ENCODE measurements around the gene MEMO1.
"Not testable (repeated sequence)": the region's sequence is repeated elsewhere in the genome, so short reads cannot be mapped to it uniquely, and the experiment has no call there.

The MEMO1 gene

DNA sequence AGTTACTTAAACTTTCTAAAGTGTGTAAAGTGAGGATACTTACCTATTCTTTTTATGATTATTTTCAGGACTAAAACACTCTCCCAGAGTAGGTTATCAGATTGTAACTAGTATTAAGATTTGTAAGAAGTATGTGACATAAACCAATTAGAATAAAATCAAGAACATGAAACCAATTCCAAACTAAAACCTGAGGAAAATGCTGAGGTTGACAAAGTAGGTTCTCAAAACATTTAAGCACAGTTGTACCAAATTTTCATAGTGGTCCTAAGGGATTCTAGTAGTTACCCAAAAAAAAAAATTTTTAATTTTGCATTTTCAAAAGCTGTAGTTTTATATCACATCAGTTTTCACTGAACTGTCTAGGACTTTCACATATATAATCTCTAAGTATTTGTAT lies 157.3 kb downstream of the MEMO1 start:
- Histone ChIP-seq H3K9me3 (ENCODE audit: insufficient read depth, low read depth, low read length) (no peaks in the 10 kb centered on the region), H3K4me3 (ENCODE audit: low read depth, low read length) (no peak overlapping the region), H3K79me2 (ENCODE audit: control insufficient read depth, insufficient read depth, low read length, poor library complexity) (no peaks in the 10 kb centered on the region), H2AFZ (ENCODE audit: insufficient read depth, low read length, poor library complexity) (no peak overlapping the region), H3K14ac (ENCODE audit: low read length) (no peak overlapping the region), H3K36me3 (ENCODE audit: control insufficient read depth in 1 of 2, insufficient read depth in 2 of 2, low read length in 2 of 2) (peaks cover 2 to 3% of the 10 kb centered on the region in 2 experiments), H3K23ac (ENCODE audit: low read length) (no peak overlapping the region), H2AK5ac (ENCODE audit: low read length) (no peak overlapping the region), H2BK12ac (ENCODE audit: low read length) (no peak overlapping the region), H4K91ac (ENCODE audit: low read depth, low read length) (no peak overlapping the region), H4K12ac (ENCODE audit: low read depth, low read length) (no peak overlapping the region), H3K9ac (ENCODE audit: low read length) (no peak overlapping the region), H4K8ac (ENCODE audit: low read depth, low read length) (no peak overlapping the region), H3K79me1 (ENCODE audit: low read length) (no peaks in the 10 kb centered on the region), H3K4me2 (ENCODE audit: low read length) (no peak overlapping the region), H2BK5ac (ENCODE audit: low read depth, low read length, poor library complexity) (no peak overlapping the region), H3K4me1 (ENCODE audit: control insufficient read depth in 1 of 2, insufficient read depth in 2 of 2, low read length in 2 of 2) (no peaks in the 10 kb centered on the region), H3K4ac (ENCODE audit: low read depth, low read length) (no peak overlapping the region), H3K27me3 (ENCODE audit: insufficient read depth, low read length) (no peaks in the 10 kb centered on the region), H3K27ac (ENCODE audit: low read depth, low read length) (no peak overlapping the region), H3K18ac (ENCODE audit: low read length) (no peak overlapping the region), H2BK120ac (ENCODE audit: insufficient read depth, low read length, poor library complexity) (no peak overlapping the region)
- no peak for DNase-seq

DNA sequence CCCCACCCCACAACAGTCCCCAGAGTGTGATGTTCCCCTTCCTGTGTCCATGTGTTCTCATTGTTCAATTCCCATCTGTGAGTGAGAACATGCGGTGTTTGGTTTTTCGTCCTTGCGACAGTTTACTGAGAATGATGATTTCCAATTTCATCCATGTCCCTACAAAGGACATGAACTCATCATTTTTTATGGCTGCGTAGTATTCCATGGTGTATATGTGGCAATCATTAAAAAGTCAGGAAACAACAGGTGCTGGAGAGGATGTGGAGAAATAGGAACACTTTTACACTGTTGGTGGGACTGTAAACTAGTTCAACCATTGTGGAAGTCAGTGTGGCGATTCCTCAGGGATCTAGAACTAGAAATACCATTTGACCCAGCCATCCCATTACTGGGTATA lies 168.7 kb downstream of the MEMO1 start:
- not testable (repeated sequence) for H2BK5ac ChIP-seq (ENCODE audit: low read depth, low read length, poor library complexity); H3K79me2 ChIP-seq (ENCODE audit: control insufficient read depth, insufficient read depth, low read length, poor library complexity); DNase-seq; H2BK120ac ChIP-seq (ENCODE audit: insufficient read depth, low read length, poor library complexity); H2BK12ac ChIP-seq (ENCODE audit: low read length); H4K91ac ChIP-seq (ENCODE audit: low read depth, low read length); H3K9ac ChIP-seq (ENCODE audit: low read length); H2AK5ac ChIP-seq (ENCODE audit: low read length); H3K4me3 ChIP-seq (ENCODE audit: low read depth, low read length); H3K4me1 ChIP-seq (ENCODE audit: control insufficient read depth in 1 of 2, insufficient read depth in 2 of 2, low read length in 2 of 2); H3K9me3 ChIP-seq (ENCODE audit: insufficient read depth, low read depth, low read length); H3K4me2 ChIP-seq (ENCODE audit: low read length); H4K8ac ChIP-seq (ENCODE audit: low read depth, low read length); H3K23ac ChIP-seq (ENCODE audit: low read length); H3K36me3 ChIP-seq (ENCODE audit: control insufficient read depth in 1 of 2, insufficient read depth in 2 of 2, low read length in 2 of 2); H3K4ac ChIP-seq (ENCODE audit: low read depth, low read length); H3K79me1 ChIP-seq (ENCODE audit: low read length); H4K12ac ChIP-seq (ENCODE audit: low read depth, low read length); H3K27ac ChIP-seq (ENCODE audit: low read depth, low read length); H3K27me3 ChIP-seq (ENCODE audit: insufficient read depth, low read length); H2AFZ ChIP-seq (ENCODE audit: insufficient read depth, low read length, poor library complexity); H3K14ac ChIP-seq (ENCODE audit: low read length); H3K18ac ChIP-seq (ENCODE audit: low read length)
- no CpG with 5 or more reads among the region's 5 CpGs for WGBS (ENCODE audit: extremely low coverage, insufficient coverage, insufficient read length)

DNA sequence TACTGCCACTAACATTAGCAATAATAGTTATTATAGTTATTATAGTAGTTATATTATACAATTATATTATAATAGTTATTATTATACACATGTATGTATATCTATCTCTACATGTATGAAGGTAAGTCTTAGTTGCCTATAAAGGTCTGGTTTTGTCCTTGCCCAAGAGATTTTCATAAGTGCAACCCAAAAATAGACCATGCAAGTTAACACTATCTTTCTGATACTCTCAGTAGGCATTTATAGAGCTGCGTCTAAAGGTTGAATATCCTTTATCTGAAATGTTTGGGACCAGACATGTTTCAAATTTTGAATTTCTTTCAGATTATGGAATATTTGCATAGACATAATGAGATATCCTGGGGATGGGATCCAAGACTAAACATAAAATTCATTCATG lies 175.4 kb downstream of the MEMO1 start:
- Histone ChIP-seq H4K91ac (ENCODE audit: low read depth, low read length) (no peak overlapping the region), H2BK12ac (ENCODE audit: low read length) (no peak overlapping the region), H3K36me3 (ENCODE audit: control insufficient read depth in 1 of 2, insufficient read depth in 2 of 2, low read length in 2 of 2) (no peaks in the 10 kb centered on the region), H4K8ac (ENCODE audit: low read depth, low read length) (no peak overlapping the region), H2BK5ac (ENCODE audit: low read depth, low read length, poor library complexity) (no peak overlapping the region), H3K4ac (ENCODE audit: low read depth, low read length) (no peak overlapping the region), H4K12ac (ENCODE audit: low read depth, low read length) (no peak overlapping the region), H3K9me3 (ENCODE audit: insufficient read depth, low read depth, low read length) (peaks cover 1% of the 10 kb centered on the region), H3K4me1 (ENCODE audit: control insufficient read depth in 1 of 2, insufficient read depth in 2 of 2, low read length in 2 of 2) (no peaks in the 10 kb centered on the region), H2AFZ (ENCODE audit: insufficient read depth, low read length, poor library complexity) (no peak overlapping the region), H3K79me2 (ENCODE audit: control insufficient read depth, insufficient read depth, low read length, poor library complexity) (no peaks in the 10 kb centered on the region), H3K9ac (ENCODE audit: low read length) (no peak overlapping the region), H2BK120ac (ENCODE audit: insufficient read depth, low read length, poor library complexity) (no peak overlapping the region), H2AK5ac (ENCODE audit: low read length) (no peak overlapping the region), H3K27me3 (ENCODE audit: insufficient read depth, low read length) (no peaks in the 10 kb centered on the region), H3K23ac (ENCODE audit: low read length) (no peak overlapping the region), H3K4me3 (ENCODE audit: low read depth, low read length) (no peak overlapping the region), H3K14ac (ENCODE audit: low read length) (no peak overlapping the region), H3K27ac (ENCODE audit: low read depth, low read length) (no peak overlapping the region), H3K4me2 (ENCODE audit: low read length) (no peak overlapping the region), H3K79me1 (ENCODE audit: low read length) (no peaks in the 10 kb centered on the region), H3K18ac (ENCODE audit: low read length) (no peak overlapping the region)
- WGBS (ENCODE audit: extremely low coverage, insufficient coverage, insufficient read length), result no CpG with 5 or more reads among the region's 1 CpG
- DNase-seq, result no peak

DNA sequence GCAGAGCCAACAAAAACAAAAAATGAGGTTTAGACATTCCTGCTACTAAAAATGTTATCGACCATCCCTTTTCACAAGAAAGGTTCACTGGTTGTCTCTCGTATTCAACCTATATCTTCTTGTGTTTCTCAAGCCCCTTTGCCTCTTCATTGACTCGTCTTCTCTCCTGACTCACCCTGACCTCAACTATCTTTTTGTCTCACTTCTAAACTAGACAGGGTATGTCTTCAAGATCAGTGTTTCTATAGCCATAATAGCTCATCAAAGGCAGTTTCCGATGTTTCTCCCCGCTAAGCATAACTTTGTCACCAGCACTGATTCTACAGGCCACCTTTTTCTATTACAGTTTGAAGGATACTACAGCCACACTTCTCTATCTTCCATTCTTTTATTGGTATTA lies 178.4 kb downstream of the MEMO1 start:
- Histone ChIP-seq H3K79me2 (ENCODE audit: control insufficient read depth, insufficient read depth, low read length, poor library complexity) (no peaks in the 10 kb centered on the region), H2BK5ac (ENCODE audit: low read depth, low read length, poor library complexity) (no peak overlapping the region), H2BK120ac (ENCODE audit: insufficient read depth, low read length, poor library complexity) (no peak overlapping the region), H3K4me2 (ENCODE audit: low read length) (no peak overlapping the region), H3K4me1 (ENCODE audit: control insufficient read depth in 1 of 2, insufficient read depth in 2 of 2, low read length in 2 of 2) (no peaks in the 10 kb centered on the region), H3K4ac (ENCODE audit: low read depth, low read length) (no peak overlapping the region), H3K27ac (ENCODE audit: low read depth, low read length) (no peak overlapping the region), H4K91ac (ENCODE audit: low read depth, low read length) (no peak overlapping the region), H3K27me3 (ENCODE audit: insufficient read depth, low read length) (no peaks in the 10 kb centered on the region), H3K4me3 (ENCODE audit: low read depth, low read length) (no peak overlapping the region), H3K14ac (ENCODE audit: low read length) (no peak overlapping the region), H3K36me3 (ENCODE audit: control insufficient read depth in 1 of 2, insufficient read depth in 2 of 2, low read length in 2 of 2) (no peaks in the 10 kb centered on the region), H2BK12ac (ENCODE audit: low read length) (no peak overlapping the region), H4K8ac (ENCODE audit: low read depth, low read length) (no peak overlapping the region), H3K23ac (ENCODE audit: low read length) (no peak overlapping the region), H3K9me3 (ENCODE audit: insufficient read depth, low read depth, low read length) (peaks cover 3% of the 10 kb centered on the region), H2AK5ac (ENCODE audit: low read length) (no peak overlapping the region), H4K12ac (ENCODE audit: low read depth, low read length) (no peak overlapping the region), H3K79me1 (ENCODE audit: low read length) (no peaks in the 10 kb centered on the region), H3K9ac (ENCODE audit: low read length) (no peak overlapping the region), H2AFZ (ENCODE audit: insufficient read depth, low read length, poor library complexity) (no peak overlapping the region), H3K18ac (ENCODE audit: low read length) (no peak overlapping the region)
- DNase-seq, result no peak
- WGBS (ENCODE audit: extremely low coverage, insufficient coverage, insufficient read length), result no CpG with 5 or more reads among the region's 5 CpGs

DNA sequence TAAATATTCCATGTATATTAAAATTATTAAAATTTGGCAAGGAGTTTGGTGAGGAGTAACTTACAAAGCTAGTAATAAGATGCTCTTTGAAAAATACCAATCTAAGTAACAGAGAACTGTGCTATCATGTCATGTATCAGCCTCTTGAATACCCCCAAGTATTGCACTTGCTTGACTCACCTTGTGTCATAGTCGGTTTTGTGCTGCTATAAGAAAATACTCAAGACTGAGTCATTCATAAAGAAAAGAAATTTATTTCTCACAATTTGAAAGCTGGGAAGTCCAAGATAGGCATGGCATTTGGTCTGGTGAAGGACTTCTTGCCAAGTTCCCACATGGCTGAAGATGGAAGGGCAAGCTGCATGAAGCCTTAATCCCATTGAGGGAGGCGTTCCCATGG lies 179.2 kb downstream of the MEMO1 start:
- H3K79me1 ChIP-seq (ENCODE audit: low read length), result no peaks in the 10 kb centered on the region
- no peak overlapping the region for H2AK5ac ChIP-seq (ENCODE audit: low read length)
- H4K12ac ChIP-seq (ENCODE audit: low read depth, low read length), result no peak overlapping the region
- no peak overlapping the region for H3K9ac ChIP-seq (ENCODE audit: low read length)
- H3K4me1 ChIP-seq (ENCODE audit: control insufficient read depth in 1 of 2, insufficient read depth in 2 of 2, low read length in 2 of 2), result no peaks in the 10 kb centered on the region
- H3K4ac ChIP-seq (ENCODE audit: low read depth, low read length), result no peak overlapping the region
- H3K4me2 ChIP-seq (ENCODE audit: low read length), result no peak overlapping the region
- H4K8ac ChIP-seq (ENCODE audit: low read depth, low read length), result no peak overlapping the region
- no peak overlapping the region for H2AFZ ChIP-seq (ENCODE audit: insufficient read depth, low read length, poor library complexity)
- no peak overlapping the region for H2BK5ac ChIP-seq (ENCODE audit: low read depth, low read length, poor library complexity)
- no peak overlapping the region for H3K23ac ChIP-seq (ENCODE audit: low read length)
- H3K79me2 ChIP-seq (ENCODE audit: control insufficient read depth, insufficient read depth, low read length, poor library complexity), result no peaks in the 10 kb centered on the region
- H3K14ac ChIP-seq (ENCODE audit: low read length), result no peak overlapping the region
- no peak for DNase-seq
- no peak overlapping the region for H4K91ac ChIP-seq (ENCODE audit: low read depth, low read length)
- WGBS (ENCODE audit: extremely low coverage, insufficient coverage, insufficient read length), result no CpG with 5 or more reads among the region's 2 CpGs
- H2BK12ac ChIP-seq (ENCODE audit: low read length), result no peak overlapping the region
- H3K36me3 ChIP-seq (ENCODE audit: control insufficient read depth in 1 of 2, insufficient read depth in 2 of 2, low read length in 2 of 2), result no peaks in the 10 kb centered on the region
- no peak overlapping the region for H3K18ac ChIP-seq (ENCODE audit: low read length)
- no peak overlapping the region for H3K27ac ChIP-seq (ENCODE audit: low read depth, low read length)
- H3K4me3 ChIP-seq (ENCODE audit: low read depth, low read length), result no peak overlapping the region
- no peaks in the 10 kb centered on the region for H3K27me3 ChIP-seq (ENCODE audit: insufficient read depth, low read length)
- H3K9me3 ChIP-seq (ENCODE audit: insufficient read depth, low read depth, low read length), result peaks cover 3% of the 10 kb centered on the region
- H2BK120ac ChIP-seq (ENCODE audit: insufficient read depth, low read length, poor library complexity), result no peak overlapping the region

Measured in trophoblast cell (in vitro differentiated cells and primary cell).